Kidney (tissue), 14 donors: ENCODE data around the gene INTS2. TPM values are rescaled to one million over a fixed set of nuclear protein-coding genes. Genes with fewer than 3 reads are reported as not detected.

Source experiments
- DNase-seq, 5 donors: peaks; one replicate each; pipeline ENCODE4 v3.0.0-alpha.2; 2013 to 2020
- FAIRE-seq: peaks from 2 replicates; lab custom pipeline; 2012; peaks lifted over from hg19 to GRCh38; lab: Jason Lieb, UNC
- H3K27ac ChIP-seq, 2 donors: one replicate each; pipeline ENCODE4 v1.7.0; 2013; ENCODE audit warnings: low read depth in 2 of 2, low read length in 2 of 2, inconsistent platforms in 1 of 2
- H3K27me3 ChIP-seq: one replicate; pipeline ENCODE4 v1.7.1; 2013; ENCODE audit warnings: low read length, inconsistent platforms; ENCODE audit not compliant: control insufficient read depth, insufficient read depth
- H3K36me3 ChIP-seq, 3 donors: one replicate each; pipeline versions ENCODE4 v1.7.0 to v1.7.1; 2013; ENCODE audit warnings: low read length in 3 of 3, control low read depth in 1 of 3, inconsistent platforms in 1 of 3; ENCODE audit not compliant: insufficient read depth in 3 of 3, control insufficient read depth in 2 of 3
- H3K4me1 ChIP-seq, 3 donors: one replicate each; pipeline versions ENCODE4 v1.7.0 to v1.7.1; 2013; ENCODE audit warnings: low read length in 3 of 3, inconsistent platforms in 1 of 3, low read depth in 1 of 3; ENCODE audit not compliant: control insufficient read depth in 2 of 3, insufficient read depth in 2 of 3
- H3K4me3 ChIP-seq, 3 donors: one replicate each; pipeline versions ENCODE4 v1.7.0 to v1.8.1; 2013; ENCODE audit warnings: low read length in 3 of 3, control low read depth in 1 of 3, inconsistent platforms in 1 of 3
- H3K9ac ChIP-seq, 3 donors: one replicate each; pipeline versions ENCODE4 v1.7.0 to v1.7.1; 2013; ENCODE audit warnings: low read length in 3 of 3, control low read depth in 1 of 3, inconsistent platforms in 1 of 3
- H3K9me3 ChIP-seq, 3 donors: one replicate each; pipeline versions ENCODE4 v1.7.0 to v1.7.1; 2013; ENCODE audit warnings: low read length in 3 of 3, control low read depth in 1 of 3, inconsistent platforms in 1 of 3; ENCODE audit not compliant: control insufficient read depth in 2 of 3, insufficient read depth in 1 of 3
- CTCF ChIP-seq: IDR thresholded peaks from 3 replicates; pipeline ENCODE4 v1.5.1; 2012; ENCODE audit warnings: mild to moderate bottlenecking, moderate library complexity, borderline replicate concordance; ENCODE audit not compliant: insufficient read depth; ENCODE audit errors: extremely low read depth
- intact Hi-C: fragments of 100-400 bp; cut with DNase I; formaldehyde crosslinking; loops from one replicate; pipeline ENCODE4 v1.11.1; 2022
- polyA plus RNA-seq: library from polyadenylated mRNA; stranded (reverse); fragments of 350-450 nt; fragmentation: Illumina TruSeq; extraction: RNeasy Lipid Tissue Mini Kit (QIAGEN cat#74804); gene quantifications from one replicate; pipeline ENCODE4 v1.2.3, GENCODE V29; 2014; ENCODE audit warnings: low read depth, low replicate concordance; ENCODE audit not compliant: insufficient read depth
- total RNA-seq: library from RNA; stranded (reverse); fragmentation: NEBNext Ultra II Directional; extraction: Animal tissue kit (Norgen Biotek cat#: 25700); gene quantifications from one replicate; pipeline ENCODE4 v1.2.1, GENCODE V29; 2021
- donor health status: control.
- donor health status: control.
- donor health status: control.
- donor health status: control.
- donor health status: control.
- donor health status: DM: yes; HTN: yes; CAD: no.
- donor health status: Normal renal cell carcinoma (clear cell type).

INTS2 gene
- total and polyA plus RNA-seq, 2 donors from 2014 or later: 2.2 to 13.4 TPM

- no peak for TF ChIP-seq CTCF
- Histone ChIP-seq H3K27me3 (no peaks in the 10 kb centered on the region), H3K27ac (no peak overlapping the region), H3K4me3 (no peak overlapping the region), H3K4me1 (no peaks in the 10 kb centered on the region), H3K36me3 (peaks cover 0 to 5% (median 4%) of the 10 kb centered on the region in 3 donors), H3K9ac (no peak overlapping the region), H3K9me3 (no peaks in the 10 kb centered on the region)
- FAIRE-seq (no peak), DNase-seq (no peak)
- intact Hi-C loops: no loop called here
Observed at GRCh38 chr17:61877837-61878236, 49.9 kb downstream of the INTS2 start.

- intact Hi-C loops: no loop called here
- Histone ChIP-seq H3K9me3 (no peaks in the 10 kb centered on the region), H3K4me1 (no peaks in the 10 kb centered on the region), H3K4me3 (no peak overlapping the region), H3K27ac (no peak overlapping the region), H3K9ac (no peak overlapping the region), H3K27me3 (no peaks in the 10 kb centered on the region), H3K36me3 (peaks cover 0 to 6% (median 5%) of the 10 kb centered on the region in 3 donors)
- FAIRE-seq (no peak), DNase-seq (no peak)
- TF ChIP-seq CTCF: no peak
Observed at GRCh38 chr17:61875804-61876203, 52.0 kb downstream of the INTS2 start.

- FAIRE-seq (no peak), DNase-seq (no peak)
- H3K4me3 ChIP-seq: no peak overlapping the region
- H3K9ac ChIP-seq: no peak overlapping the region
- no peak for TF ChIP-seq CTCF
- H3K27ac ChIP-seq: no peak overlapping the region
- H3K9me3 ChIP-seq: no peaks in the 10 kb centered on the region
- no peaks in the 10 kb centered on the region for H3K27me3 ChIP-seq
- no peaks in the 10 kb centered on the region for H3K4me1 ChIP-seq
- peaks cover 0 to 10% (median 6%) of the 10 kb centered on the region in 3 donors for H3K36me3 ChIP-seq
- intact Hi-C loops: no loop called here
Observed at GRCh38 chr17:61875285-61875684, 52.5 kb downstream of the INTS2 start.

- no peaks in the 10 kb centered on the region for H3K27me3 ChIP-seq
- no peak for DNase-seq
- intact Hi-C loops: no loop called here
- peaks cover 2 to 12% (median 11%) of the 10 kb centered on the region in 3 donors for H3K36me3 ChIP-seq
- no peak for TF ChIP-seq CTCF
- H3K4me1 ChIP-seq: no peaks in the 10 kb centered on the region
- H3K9ac ChIP-seq: no peak overlapping the region
- no peak overlapping the region for H3K27ac ChIP-seq
- H3K9me3 ChIP-seq: no peaks in the 10 kb centered on the region
- no peak for FAIRE-seq
- H3K4me3 ChIP-seq: no peak overlapping the region
Observed at GRCh38 chr17:61874075-61874474, 53.7 kb downstream of the INTS2 start.
